GM12878 (cell line): ENCODE measurements around the gene KRTAP10-6.
"Not testable (repeated sequence)": the region's sequence is repeated elsewhere in the genome, so short reads cannot be mapped to it uniquely, and the experiment has no call there.

Experiments
- ATF3 ChIP-seq: IDR thresholded peaks from 2 replicates; pipeline ENCODE4 v1.6.1; 2011; ENCODE audit warnings: low read depth, mild to moderate bottlenecking, low read length, moderate library complexity, borderline replicate concordance; ENCODE audit errors: extremely low read depth
- CTCF ChIP-seq, 3 experiments: IDR thresholded peaks in 2 of 3; conservative IDR thresholded peaks in 1 of 3; 2 replicates each; pipeline ENCODE4 v1.5.1; 2011; ENCODE audit warnings: low read depth in 3 of 3, low read length in 3 of 3, mild to moderate bottlenecking in 3 of 3, control low read depth in 2 of 3, moderate library complexity in 2 of 3, inconsistent platforms in 1 of 3, mixed read lengths in 1 of 3; ENCODE audit not compliant: control insufficient read depth in 2 of 3, insufficient read depth in 1 of 3; ENCODE audit errors: extremely low read depth in 1 of 3
- EGR1 ChIP-seq, 2 experiments: IDR thresholded peaks; 1 replicate in 1 of 2; 2 replicates in 1 of 2; pipeline ENCODE4 v1.6.1; 2011 to 2012; ENCODE audit warnings: low read depth in 2 of 2, low read length in 2 of 2, borderline replicate concordance in 1 of 2, mild to moderate bottlenecking in 1 of 2, moderate library complexity in 1 of 2
- EZH2 ChIP-seq: IDR thresholded peaks from 2 replicates; pipeline ENCODE4 v1.6.1; 2012; ENCODE audit warnings: low read depth, mild to moderate bottlenecking, control low read depth, inconsistent platforms, low read length, borderline replicate concordance; ENCODE audit not compliant: control insufficient read depth
- JUNB ChIP-seq: IDR thresholded peaks from 2 replicates; pipeline ENCODE4 v1.6.1; 2016; ENCODE audit warnings: antibody characterized with exemption, mild to moderate bottlenecking
- NFYA ChIP-seq: IDR thresholded peaks from 2 replicates; pipeline ENCODE4 v1.6.1; 2011; ENCODE audit warnings: low read depth, mild to moderate bottlenecking, low read length, improper control_type of control experiment, borderline replicate concordance
- POLR2A ChIP-seq: IDR thresholded peaks from 2 replicates; pipeline ENCODE4 v1.6.1; 2011; ENCODE audit warnings: low read depth, mild to moderate bottlenecking, low read length
- POLR2AphosphoS5 ChIP-seq: IDR thresholded peaks from 2 replicates; pipeline ENCODE4 v1.6.1; 2011; ENCODE audit warnings: mild to moderate bottlenecking, low read length, inconsistent platforms
- STAT1 ChIP-seq: fragments of 450-650 bp; conservative IDR thresholded peaks from 2 replicates; pipeline ENCODE4 v1.6.1; 2014; ENCODE audit warnings: antibody characterized with exemption, mild to moderate bottlenecking
- TCF12 ChIP-seq: IDR thresholded peaks from 2 replicates; pipeline ENCODE4 v1.6.1; 2011; ENCODE audit warnings: low read depth, mild to moderate bottlenecking, low read length

- not testable (repeated sequence) for TF ChIP-seq TCF12; EGR1 (IDR thresholded peaks at IDR 0.05; ENCODE audit: borderline replicate concordance in 1 of 2, low read depth in 2 of 2, low read length in 2 of 2); NFYA; POLR2A; ATF3; JUNB; EZH2; CTCF (IDR thresholded peaks at IDR 0.05 in 2 of 3, conservative IDR thresholded peaks at IDR 0.05 in 1 of 3; ENCODE audit: control insufficient read depth in 2 of 3, extremely low read depth in 1 of 3, insufficient read depth in 1 of 3, low read depth in 3 of 3, low read length in 3 of 3); STAT1; POLR2AphosphoS5
These were observed 46.4 kb upstream of the KRTAP10-6 start for GRCh38 chr21:44638506-44639330.
